Measurements from ENCODE around the gene PTPRU.

PTPRU gene

GRCh38 chr1:29327223-29327935 is 91.1 kb downstream of the PTPRU start:
- TF ChIP-seq CTCF (IDR thresholded peaks at IDR 0.05; ENCODE audit: borderline replicate concordance, control extremely low read depth, extremely low read depth, insufficient read depth, missing control alignments), result no peak
- no peak for DNase-seq (ENCODE audit: low spot score)
- in situ Hi-C loops (cut with MboI; ENCODE audit: low sequenced_read_pairs, unreplicated experiment), result no loop called here

GRCh38 chr1:29329022-29329775 is 92.9 kb downstream of the PTPRU start:
- in situ Hi-C loops (cut with MboI; ENCODE audit: low sequenced_read_pairs, unreplicated experiment), result no loop called here
- DNase-seq (ENCODE audit: low spot score), result no peak
- TF ChIP-seq CTCF (IDR thresholded peaks at IDR 0.05; ENCODE audit: borderline replicate concordance, control extremely low read depth, extremely low read depth, insufficient read depth, missing control alignments), result no peak

GRCh38 chr1:29330089-29330488 is 93.8 kb downstream of the PTPRU start:
- TF ChIP-seq CTCF (IDR thresholded peaks at IDR 0.05; ENCODE audit: borderline replicate concordance, control extremely low read depth, extremely low read depth, insufficient read depth, missing control alignments), result no peak
- in situ Hi-C loops (cut with MboI; ENCODE audit: low sequenced_read_pairs, unreplicated experiment), result no loop called here
- no peak for DNase-seq (ENCODE audit: low spot score)

- in situ Hi-C loops (cut with MboI; ENCODE audit: low sequenced_read_pairs, unreplicated experiment), result no loop called here
- DNase-seq (ENCODE audit: low spot score), result no peak
- no peak for TF ChIP-seq CTCF (IDR thresholded peaks at IDR 0.05; ENCODE audit: borderline replicate concordance, control extremely low read depth, extremely low read depth, insufficient read depth, missing control alignments)
Measured at GRCh38 chr1:29330856-29331255, 94.5 kb downstream of the PTPRU start.

- in situ Hi-C loops (cut with MboI; ENCODE audit: low sequenced_read_pairs, unreplicated experiment), result no loop called here
- no peak for DNase-seq (ENCODE audit: low spot score)
- TF ChIP-seq CTCF (IDR thresholded peaks at IDR 0.05; ENCODE audit: borderline replicate concordance, control extremely low read depth, extremely low read depth, insufficient read depth, missing control alignments), result no peak
Measured at GRCh38 chr1:29331309-29331708, 95.0 kb downstream of the PTPRU start.

- in situ Hi-C loops (cut with MboI; ENCODE audit: low sequenced_read_pairs, unreplicated experiment), result no loop called here
- TF ChIP-seq CTCF (IDR thresholded peaks at IDR 0.05; ENCODE audit: borderline replicate concordance, control extremely low read depth, extremely low read depth, insufficient read depth, missing control alignments), result no peak
- DNase-seq (ENCODE audit: low spot score), result no peak
Measured at GRCh38 chr1:29331729-29332128, 95.4 kb downstream of the PTPRU start.
